ENCODE data around the gene ANKRD55. TPM values are rescaled to one million over a fixed set of nuclear protein-coding genes. Genes with fewer than 3 reads are reported as not detected.

The ANKRD55 gene
- total RNA-seq, 1 experiment from 2014 or later = not detected

DNA sequence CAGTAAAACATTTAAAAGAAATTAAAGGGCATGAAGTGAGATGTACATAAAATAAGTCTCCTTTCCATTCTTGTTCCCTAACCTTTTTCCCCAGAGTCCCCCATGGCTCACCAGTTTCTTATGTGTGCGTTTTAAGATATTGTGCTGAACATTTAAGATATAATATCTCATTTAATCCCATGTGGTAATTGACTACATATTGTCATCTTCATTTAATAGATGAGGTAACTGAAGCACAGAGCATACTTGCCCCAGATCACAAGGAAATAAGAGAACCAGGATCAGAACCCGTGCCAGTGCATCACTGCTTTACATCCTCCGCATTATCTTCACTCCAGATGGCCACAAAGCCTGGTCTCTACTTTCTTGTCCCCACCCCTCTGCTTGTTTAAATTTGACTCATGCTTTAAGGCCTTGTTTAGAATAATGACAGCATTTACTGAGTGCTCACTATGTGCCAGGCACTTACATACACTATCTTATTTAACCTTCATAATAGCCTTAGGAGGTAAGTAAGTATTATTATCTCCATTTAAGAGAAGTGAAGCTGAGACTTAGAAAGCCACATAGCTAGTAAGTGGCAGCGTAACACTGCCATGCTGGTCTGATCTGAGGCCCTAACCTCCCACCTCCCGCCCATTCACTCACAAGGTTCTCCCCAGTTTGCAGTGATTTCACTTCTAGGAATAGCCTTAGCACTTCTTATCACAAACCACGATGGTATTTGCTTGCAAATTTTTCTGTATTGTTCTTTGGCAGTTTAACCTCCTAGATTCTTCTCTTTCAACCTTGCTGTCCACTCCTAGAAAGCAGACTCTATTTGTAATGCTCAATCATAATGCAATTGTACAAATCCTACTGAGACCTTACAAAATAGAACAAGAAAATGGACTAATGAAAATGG, 160.0 kb downstream of the ANKRD55 start:
- BruUV-seq (replicated peaks) = no TSS peak

DNA sequence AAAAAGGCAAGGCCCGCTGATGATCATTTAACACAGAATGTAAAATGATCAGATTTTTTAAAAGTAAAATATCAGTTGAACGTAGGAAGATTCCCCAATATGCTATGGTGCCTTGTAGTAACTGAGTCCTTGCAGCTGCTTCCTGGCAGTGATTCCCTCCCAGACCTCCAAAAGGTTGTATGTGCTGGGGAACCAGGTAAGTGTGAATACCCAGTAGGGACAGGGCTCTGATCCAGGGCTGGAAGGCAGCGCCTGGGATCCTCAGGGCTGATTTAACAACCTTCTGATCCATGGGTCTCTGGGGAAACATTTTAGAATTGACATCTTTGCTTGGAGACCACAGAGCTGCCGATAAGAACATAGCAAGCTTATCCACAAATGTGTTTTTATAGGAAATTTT, 161.7 kb downstream of the ANKRD55 start:
- no TSS peak for BruUV-seq (replicated peaks)
- no peaks in the 10 kb centered on the region for H3K36me3 Mint-ChIP-seq (ENCODE audit: insufficient read depth, unreplicated experiment)
- no peak for DNase-seq (ENCODE audit: unreplicated experiment)
- H3K4me3 Mint-ChIP-seq (ENCODE audit: unreplicated experiment) = no peak overlapping the region
- H3K27ac Mint-ChIP-seq (ENCODE audit: low read depth, unreplicated experiment) = no peak overlapping the region
- ChIA-PET POLR2A (interaction anchor here (1.3 kb wide), 1 partner anchor 13 kb away, joined by 3 read pairs; no protein-coding TSS in a partner anchor), CTCF (interaction anchor here (0.6 kb wide), 1 partner anchor 124 kb away, joined by 3 read pairs; no protein-coding TSS in a partner anchor)
- intact Hi-C loops (cut with micrococcal nuclease) = loop anchor here (10.0 kb wide), 1 partner anchor 133 kb away; no protein-coding TSS in a partner anchor
- no peaks in the 10 kb centered on the region for H3K9me3 Mint-ChIP-seq (ENCODE audit: unreplicated experiment)
- TF ChIP-seq, protein P1, sequence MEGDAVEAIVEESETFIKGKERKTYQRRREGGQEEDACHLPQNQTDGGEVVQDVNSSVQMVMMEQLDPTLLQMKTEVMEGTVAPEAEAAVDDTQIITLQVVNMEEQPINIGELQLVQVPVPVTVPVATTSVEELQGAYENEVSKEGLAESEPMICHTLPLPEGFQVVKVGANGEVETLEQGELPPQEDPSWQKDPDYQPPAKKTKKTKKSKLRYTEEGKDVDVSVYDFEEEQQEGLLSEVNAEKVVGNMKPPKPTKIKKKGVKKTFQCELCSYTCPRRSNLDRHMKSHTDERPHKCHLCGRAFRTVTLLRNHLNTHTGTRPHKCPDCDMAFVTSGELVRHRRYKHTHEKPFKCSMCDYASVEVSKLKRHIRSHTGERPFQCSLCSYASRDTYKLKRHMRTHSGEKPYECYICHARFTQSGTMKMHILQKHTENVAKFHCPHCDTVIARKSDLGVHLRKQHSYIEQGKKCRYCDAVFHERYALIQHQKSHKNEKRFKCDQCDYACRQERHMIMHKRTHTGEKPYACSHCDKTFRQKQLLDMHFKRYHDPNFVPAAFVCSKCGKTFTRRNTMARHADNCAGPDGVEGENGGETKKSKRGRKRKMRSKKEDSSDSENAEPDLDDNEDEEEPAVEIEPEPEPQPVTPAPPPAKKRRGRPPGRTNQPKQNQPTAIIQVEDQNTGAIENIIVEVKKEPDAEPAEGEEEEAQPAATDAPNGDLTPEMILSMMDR (IDR thresholded peaks at IDR 0.05; ENCODE audit: unreplicated experiment) = no peak
- no peaks in the 10 kb centered on the region for H3K27me3 Mint-ChIP-seq (ENCODE audit: insufficient read depth, unreplicated experiment)
- H3K4me1 Mint-ChIP-seq (ENCODE audit: insufficient read depth, unreplicated experiment) = no peaks in the 10 kb centered on the region

More for the DNA sequence above, 160.0 kb downstream of the ANKRD55 start:
- no peaks in the 10 kb centered on the region for H3K36me3 Mint-ChIP-seq (ENCODE audit: insufficient read depth, unreplicated experiment)
- no peak overlapping the region for H3K27ac Mint-ChIP-seq (ENCODE audit: low read depth, unreplicated experiment)
- intact Hi-C loops (cut with micrococcal nuclease) = loop anchor here (10.0 kb wide), 1 partner anchor 132 kb away; no protein-coding TSS in a partner anchor
- H3K4me3 Mint-ChIP-seq (ENCODE audit: unreplicated experiment) = no peak overlapping the region
- H3K27me3 Mint-ChIP-seq (ENCODE audit: insufficient read depth, unreplicated experiment) = no peaks in the 10 kb centered on the region
- POLR2A ChIA-PET = no interaction called here
- DNase-seq (ENCODE audit: unreplicated experiment) = no peak
- H3K4me1 Mint-ChIP-seq (ENCODE audit: insufficient read depth, unreplicated experiment) = no peaks in the 10 kb centered on the region
- CTCF ChIA-PET = no interaction called here
- H3K9me3 Mint-ChIP-seq (ENCODE audit: unreplicated experiment) = no peaks in the 10 kb centered on the region
- TF ChIP-seq, protein P1 (IDR thresholded peaks at IDR 0.05; ENCODE audit: unreplicated experiment) = no peak

DNA sequence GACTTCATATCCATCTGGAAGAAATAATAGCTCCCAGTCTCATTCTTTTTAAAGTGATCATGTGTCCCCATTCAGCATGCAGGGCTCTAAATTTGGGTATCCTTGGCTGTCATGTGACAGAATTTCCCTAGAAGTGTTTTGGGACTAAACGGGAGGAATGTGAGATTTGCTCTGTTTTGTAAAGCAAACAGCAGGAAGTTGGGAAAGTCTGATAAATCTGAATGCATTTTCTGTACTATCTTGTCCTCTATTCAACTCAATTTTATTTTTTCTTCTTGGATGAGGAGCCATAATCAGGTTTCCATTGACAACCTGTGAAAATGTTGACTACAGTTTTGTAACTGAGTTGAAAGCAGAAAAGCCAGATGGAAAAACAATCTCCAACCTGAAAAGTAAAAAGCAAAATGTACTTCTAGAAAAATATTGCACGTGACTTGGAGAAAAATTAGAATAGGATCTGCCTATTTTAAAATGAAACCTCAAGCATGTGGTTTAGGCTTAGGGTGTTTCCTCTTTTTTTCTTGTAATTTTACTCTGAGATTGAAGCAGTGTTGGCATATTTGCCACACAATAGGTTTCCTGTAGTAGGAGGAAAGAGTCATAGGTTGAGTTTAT, 162.2 kb downstream of the ANKRD55 start:
- Mint-ChIP-seq H3K27ac (ENCODE audit: low read depth, unreplicated experiment) (no peak overlapping the region), H3K9me3 (ENCODE audit: unreplicated experiment) (no peaks in the 10 kb centered on the region), H3K36me3 (ENCODE audit: insufficient read depth, unreplicated experiment) (no peaks in the 10 kb centered on the region), H3K27me3 (ENCODE audit: insufficient read depth, unreplicated experiment) (no peaks in the 10 kb centered on the region), H3K4me3 (ENCODE audit: unreplicated experiment) (no peak overlapping the region), H3K4me1 (ENCODE audit: insufficient read depth, unreplicated experiment) (no peaks in the 10 kb centered on the region)
- no peak for DNase-seq (ENCODE audit: unreplicated experiment)
- intact Hi-C loops (cut with micrococcal nuclease) = loop anchor here (10.0 kb wide), 1 partner anchor 134 kb away; no protein-coding TSS in a partner anchor
- no TSS peak for BruUV-seq (replicated peaks)
- CTCF ChIA-PET = no interaction called here
- TF ChIP-seq, protein P1 (IDR thresholded peaks at IDR 0.05; ENCODE audit: unreplicated experiment) = no peak
- POLR2A ChIA-PET = interaction anchor here (1.3 kb wide), 1 partner anchor 13 kb away, joined by 3 read pairs; no protein-coding TSS in a partner anchor

DNA sequence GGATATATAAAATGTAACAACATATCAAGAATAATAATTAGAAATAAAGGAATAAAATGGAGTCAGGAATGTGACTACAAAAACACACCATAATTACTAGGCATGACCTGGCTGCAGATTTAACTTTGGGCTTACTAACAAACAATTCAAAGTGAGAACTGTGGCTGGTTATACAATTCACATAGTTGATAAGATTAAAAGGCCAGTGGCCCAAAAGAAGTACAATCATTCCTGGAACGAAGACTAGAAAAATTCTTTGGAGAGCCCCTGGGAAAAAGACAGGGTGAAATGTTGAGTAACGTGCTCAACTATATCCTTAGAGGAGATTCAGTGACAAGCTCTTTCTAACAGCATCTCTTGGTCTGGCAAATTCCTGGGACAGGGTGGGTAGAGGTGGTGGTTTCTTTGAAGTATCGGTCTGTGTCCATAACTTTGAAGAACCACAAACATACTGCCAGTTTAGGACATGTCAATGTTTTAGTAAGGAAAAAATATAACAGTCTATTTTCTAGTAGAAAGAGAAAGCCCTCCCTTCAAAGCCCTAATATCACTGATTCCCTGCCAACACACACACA, 163.4 kb downstream of the ANKRD55 start:
- POLR2A ChIA-PET = no interaction called here
- no TSS peak for BruUV-seq (replicated peaks)

More for the DNA sequence above, 163.4 kb downstream of the ANKRD55 start:
- H3K4me1 Mint-ChIP-seq (ENCODE audit: insufficient read depth, unreplicated experiment) = no peaks in the 10 kb centered on the region
- no peaks in the 10 kb centered on the region for H3K27me3 Mint-ChIP-seq (ENCODE audit: insufficient read depth, unreplicated experiment)
- TF ChIP-seq, protein P1 (IDR thresholded peaks at IDR 0.05; ENCODE audit: unreplicated experiment) = no peak
- no peaks in the 10 kb centered on the region for H3K9me3 Mint-ChIP-seq (ENCODE audit: unreplicated experiment)
- no peak overlapping the region for H3K27ac Mint-ChIP-seq (ENCODE audit: low read depth, unreplicated experiment)
- H3K36me3 Mint-ChIP-seq (ENCODE audit: insufficient read depth, unreplicated experiment) = no peaks in the 10 kb centered on the region
- CTCF ChIA-PET = interaction anchor here (0.7 kb wide), 1 partner anchor 70 kb away, joined by 4 read pairs; no protein-coding TSS in a partner anchor
- no peak for DNase-seq (ENCODE audit: unreplicated experiment)
- intact Hi-C loops (cut with micrococcal nuclease) = loop anchor here (10.0 kb wide), 1 partner anchor 135 kb away; no protein-coding TSS in a partner anchor
- H3K4me3 Mint-ChIP-seq (ENCODE audit: unreplicated experiment) = no peak overlapping the region
